WTC11 (cell line): ENCODE data around the gene CHRNB2. TPM values are rescaled to one million over a fixed set of nuclear protein-coding genes. Genes with fewer than 3 reads are reported as not detected.

Experiments
- ATAC-seq: fragments of 200-7000 bp; cut with Tn5 transposase; 2 replicates; pipeline ENCODE4 v1.10.0; 2021; ENCODE audit warnings: mild to moderate bottlenecking, moderate library complexity
- CTCF ChIA-PET: fragments of 300-600 bp; sonication (Branson Sonifier 250); formaldehyde crosslinking; loops from one replicate; lab custom pipeline; 2021; ENCODE audit warnings: antibody characterized with exemption; lab: Charles Lee
- POLR2A ChIA-PET: fragments of 350-600 bp; sonication (Branson Sonifier 250); formaldehyde crosslinking; loops from one replicate; lab custom pipeline; 2021; ENCODE audit warnings: antibody characterized with exemption; lab: Charles Lee
- DNase-seq: peaks from one replicate; pipeline ENCODE4 v3.0.0; 2021; ENCODE audit warnings: low spot score
- H3K27ac Mint-ChIP-seq: 2 replicates; pipeline ENCODE4 v1.8.0; 2021; ENCODE audit warnings: mixed read lengths
- H3K27me3 Mint-ChIP-seq: 2 replicates; pipeline ENCODE4 v1.8.0; 2021; ENCODE audit warnings: low read depth, mild to moderate bottlenecking, moderate library complexity, mixed read lengths
- H3K36me3 Mint-ChIP-seq: 2 replicates; pipeline ENCODE4 v1.8.0; 2021; ENCODE audit warnings: mixed read lengths
- H3K4me1 Mint-ChIP-seq: 2 replicates; pipeline ENCODE4 v1.8.0; 2022; ENCODE audit warnings: mixed read lengths
- H3K4me3 Mint-ChIP-seq: 2 replicates; pipeline ENCODE4 v1.8.0; 2021; ENCODE audit warnings: mild to moderate bottlenecking, moderate library complexity, mixed read lengths
- H3K9me3 Mint-ChIP-seq: 2 replicates; pipeline ENCODE4 v1.8.0; 2021; ENCODE audit warnings: mixed read lengths
- ATF2 ChIP-seq: sonication (generic); formaldehyde crosslinking; IDR thresholded peaks from 2 replicates; pipeline ENCODE4 v1.8.1; 2022; ENCODE audit warnings: low read depth, missing genetic modification reagents, borderline replicate concordance
- CDX4 ChIP-seq: fragments of 250-450 bp; sonication (Bioruptor Pico); IDR thresholded peaks from 2 replicates; pipeline ENCODE4 v1.9.0; 2021; ENCODE audit warnings: moderate library complexity, mild to moderate bottlenecking, inconsistent platforms, borderline replicate concordance
- E2F5 ChIP-seq: sonication (generic); formaldehyde crosslinking; IDR thresholded peaks from 2 replicates; pipeline ENCODE4 v1.8.1; 2022; ENCODE audit warnings: mild to moderate bottlenecking, moderate library complexity, missing genetic modification reagents
- EMX1 ChIP-seq: fragments of 250-450 bp; sonication (Bioruptor Pico); IDR thresholded peaks from 2 replicates; pipeline ENCODE4 v1.8.0; 2021; ENCODE audit warnings: mild to moderate bottlenecking
- ERG ChIP-seq: fragments of 250-450 bp; sonication (Bioruptor Pico); IDR thresholded peaks from 2 replicates; pipeline ENCODE4 v1.8.0; 2021; ENCODE audit warnings: mild to moderate bottlenecking
- ETV6 ChIP-seq: sonication (generic); formaldehyde crosslinking; IDR thresholded peaks from 2 replicates; pipeline ENCODE4 v1.8.1; 2022; ENCODE audit warnings: mild to moderate bottlenecking, missing genetic modification reagents
- FOXP4 ChIP-seq: sonication (generic); formaldehyde crosslinking; IDR thresholded peaks from 2 replicates; pipeline ENCODE4 v1.8.0; 2022; ENCODE audit warnings: mild to moderate bottlenecking, missing genetic modification reagents
- HMGXB4 ChIP-seq: sonication (generic); formaldehyde crosslinking; IDR thresholded peaks from 2 replicates; pipeline ENCODE4 v1.8.1; 2023; ENCODE audit warnings: mild to moderate bottlenecking, moderate library complexity, missing genetic modification reagents
- JUN ChIP-seq: sonication (generic); formaldehyde crosslinking; IDR thresholded peaks from 2 replicates; pipeline ENCODE4 v1.8.0; 2023; ENCODE audit warnings: mild to moderate bottlenecking, missing genetic modification reagents
- MAX ChIP-seq: sonication (generic); formaldehyde crosslinking; IDR thresholded peaks from 2 replicates; pipeline ENCODE4 v1.8.0; 2022; ENCODE audit warnings: mild to moderate bottlenecking, missing genetic modification reagents
- MXD4 ChIP-seq: fragments of 250-450 bp; sonication (Bioruptor Pico); IDR thresholded peaks from 2 replicates; pipeline ENCODE4 v1.8.0; 2021; ENCODE audit warnings: mild to moderate bottlenecking, moderate library complexity, borderline replicate concordance
- PREB ChIP-seq: sonication (generic); formaldehyde crosslinking; IDR thresholded peaks from 2 replicates; pipeline ENCODE4 v1.8.1; 2022; ENCODE audit warnings: mild to moderate bottlenecking, missing genetic modification reagents, moderate library complexity, borderline replicate concordance
- SP1 ChIP-seq: sonication (generic); formaldehyde crosslinking; conservative IDR thresholded peaks from 2 replicates; pipeline ENCODE4 v1.8.1; 2022; ENCODE audit warnings: missing genetic modification reagents
- TEAD1 ChIP-seq: sonication (generic); formaldehyde crosslinking; IDR thresholded peaks from 2 replicates; pipeline ENCODE4 v1.8.0; 2022; ENCODE audit warnings: mild to moderate bottlenecking, missing genetic modification reagents
- ZMAT4 ChIP-seq: fragments of 250-450 bp; sonication (Bioruptor Pico); IDR thresholded peaks from 2 replicates; pipeline ENCODE4 v1.9.0; 2021; ENCODE audit warnings: mild to moderate bottlenecking
- ZNF138 ChIP-seq: sonication (generic); formaldehyde crosslinking; conservative IDR thresholded peaks from 2 replicates; pipeline ENCODE4 v1.8.1; 2022; ENCODE audit warnings: mild to moderate bottlenecking, moderate library complexity, missing genetic modification reagents
- ZNF232 ChIP-seq: sonication (generic); formaldehyde crosslinking; IDR thresholded peaks from 2 replicates; pipeline ENCODE4 v1.8.0; 2022; ENCODE audit warnings: mild to moderate bottlenecking, missing genetic modification reagents
- ZNF263 ChIP-seq: sonication (generic); formaldehyde crosslinking; IDR thresholded peaks from 2 replicates; pipeline ENCODE4 v1.8.1; 2022; ENCODE audit warnings: low read depth, mild to moderate bottlenecking, moderate library complexity, missing genetic modification reagents
- ZNF423 ChIP-seq: fragments of 250-450 bp; sonication (Bioruptor Pico); IDR thresholded peaks from 2 replicates; pipeline ENCODE4 v2.1.2; 2022; ENCODE audit warnings: mild to moderate bottlenecking, moderate library complexity
- ZSCAN18 ChIP-seq: fragments of 250-450 bp; sonication (Bioruptor Pico); IDR thresholded peaks from 2 replicates; pipeline ENCODE4 v2.1.2; 2022; ENCODE audit warnings: mild to moderate bottlenecking, moderate library complexity
- total RNA-seq: library from RNA; stranded (reverse); gene quantifications from 3 replicates; pipeline ENCODE4 v1.2.3, GENCODE V29; 2021

CHRNB2 gene
- total RNA-seq, 1 experiment from 2014 or later = 1.7 TPM

GRCh38 chr1:154615411-154615810 is 47.8 kb downstream of the CHRNB2 start (continued):
- TF ChIP-seq MXD4 = no peak
- no peak for TF ChIP-seq CDX4 (CRISPR knock-in tag)
- no peak for TF ChIP-seq SP1 (CRISPR knock-in tag)
- TF ChIP-seq ZNF138 = no peak
- TF ChIP-seq ATF2 (CRISPR knock-in tag) = no peak
- no peak for TF ChIP-seq ZNF423 (CRISPR knock-in tag)
- no peak for TF ChIP-seq ZNF232 (CRISPR knock-in tag)
- no peak for TF ChIP-seq FOXP4
- TF ChIP-seq HMGXB4 (CRISPR knock-in tag) = no peak
- no peak for TF ChIP-seq MAX
- no peak for TF ChIP-seq ZNF263 (CRISPR knock-in tag)
- TF ChIP-seq, all 79 proteins: peak for 0

GRCh38 chr1:154616659-154617345 is 49.2 kb downstream of the CHRNB2 start:
- peak overlapping the region; percentile 54 for H3K27ac Mint-ChIP-seq
- peaks cover 44% of the 10 kb centered on the region for H3K4me1 Mint-ChIP-seq
- no peak overlapping the region for H3K4me3 Mint-ChIP-seq
- ChIA-PET CTCF (interaction anchor here (1.2 kb wide), 1 partner anchor 125 kb away, joined by 3 read pairs; no protein-coding TSS in a partner anchor), POLR2A (interaction anchor here (0.7 kb wide), 1 partner anchor 36 kb away, joined by 3 read pairs; no protein-coding TSS in a partner anchor)
- H3K9me3 Mint-ChIP-seq = no peaks in the 10 kb centered on the region
- no peaks in the 10 kb centered on the region for H3K27me3 Mint-ChIP-seq
- ATAC-seq (no peak), DNase-seq (no peak)
- no peaks in the 10 kb centered on the region for H3K36me3 Mint-ChIP-seq
- no peak for TF ChIP-seq SP1 (CRISPR knock-in tag)
- no peak for TF ChIP-seq ETV6
- no peak for TF ChIP-seq JUN (CRISPR knock-in tag)
- no peak for TF ChIP-seq EMX1 (CRISPR knock-in tag)
- TF ChIP-seq E2F5 = no peak
- TF ChIP-seq PREB (CRISPR knock-in tag) = no peak
- no peak for TF ChIP-seq TEAD1 (CRISPR knock-in tag)
- no peak for TF ChIP-seq ZMAT4 (CRISPR knock-in tag)
- TF ChIP-seq FOXP4 = no peak
- no peak for TF ChIP-seq ZSCAN18
- TF ChIP-seq ERG (CRISPR knock-in tag) = no peak
